GM21619 (cell line): ENCODE measurements around the gene ENDOU.

Experiments used
- ATAC-seq: cut with Tn5 transposase; IDR thresholded peaks from one replicate; pipeline ENCODE4 v1.9.1; 2021; ENCODE audit not compliant: unreplicated experiment

Gene ENDOU

GRCh38 chr12:47722136-47722834 is 3.0 kb downstream of the ENDOU start:
- no peak for ATAC-seq

- no peak for ATAC-seq
Measured at GRCh38 chr12:47721431-47721973, 3.8 kb downstream of the ENDOU start.

DNA sequence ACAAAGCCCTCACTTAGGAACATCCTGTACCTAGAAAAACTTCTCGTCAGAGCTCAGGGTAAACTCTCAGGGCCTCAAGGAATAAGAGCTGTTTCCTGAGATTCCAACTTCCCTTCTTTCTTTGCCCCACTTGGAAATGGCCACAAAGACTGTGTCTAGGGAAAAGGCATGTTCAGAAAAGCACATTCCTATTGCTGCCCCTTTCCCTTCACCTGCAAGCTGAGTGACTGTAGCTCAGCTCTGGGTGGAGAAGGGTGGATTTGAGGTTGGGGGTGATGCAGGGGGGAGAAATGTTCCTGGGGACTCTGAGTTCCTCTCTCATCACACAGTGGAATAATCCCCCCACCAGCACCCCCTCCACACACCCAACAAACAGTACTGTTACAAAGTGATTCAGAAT is 6.8 kb downstream of the ENDOU start:
- ATAC-seq, result no peak

DNA sequence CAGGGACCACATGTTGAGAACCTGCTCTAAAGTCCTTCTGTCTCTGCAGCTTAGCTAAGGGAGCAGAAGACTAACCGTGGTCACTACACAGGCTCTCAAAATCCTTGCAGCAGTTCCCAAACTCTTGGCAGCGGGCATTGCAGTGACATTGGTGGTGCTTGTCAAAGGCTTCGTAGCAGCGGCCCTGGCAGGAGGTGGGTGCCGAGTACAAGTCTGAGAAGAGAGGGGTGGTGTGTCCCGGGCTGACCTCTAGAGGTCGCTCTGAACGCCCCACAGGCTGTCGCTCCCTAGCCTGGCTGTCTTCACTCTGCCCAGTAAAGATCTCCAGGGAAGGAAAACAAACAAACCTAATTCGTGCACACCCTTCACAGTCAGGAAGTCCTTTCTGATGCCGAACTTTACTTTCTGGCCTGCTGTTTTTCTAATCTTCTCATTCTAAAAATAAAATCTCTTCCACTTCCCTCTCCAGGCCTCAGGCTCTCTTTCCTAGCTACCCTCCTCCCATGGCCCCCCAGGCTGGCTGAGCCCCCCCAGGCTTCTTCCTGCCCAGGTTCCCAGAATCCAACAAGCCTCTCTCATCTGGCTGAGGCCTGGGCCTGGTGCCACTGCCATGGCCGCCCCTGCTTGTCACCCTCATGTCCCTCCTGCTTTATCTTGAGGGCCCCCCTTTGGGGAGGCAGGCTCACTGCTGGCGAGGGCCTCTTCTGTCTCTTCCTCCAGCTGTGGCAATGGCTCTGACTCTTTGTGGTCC is 7.7 kb downstream of the ENDOU start:
- ATAC-seq, result no peak

DNA sequence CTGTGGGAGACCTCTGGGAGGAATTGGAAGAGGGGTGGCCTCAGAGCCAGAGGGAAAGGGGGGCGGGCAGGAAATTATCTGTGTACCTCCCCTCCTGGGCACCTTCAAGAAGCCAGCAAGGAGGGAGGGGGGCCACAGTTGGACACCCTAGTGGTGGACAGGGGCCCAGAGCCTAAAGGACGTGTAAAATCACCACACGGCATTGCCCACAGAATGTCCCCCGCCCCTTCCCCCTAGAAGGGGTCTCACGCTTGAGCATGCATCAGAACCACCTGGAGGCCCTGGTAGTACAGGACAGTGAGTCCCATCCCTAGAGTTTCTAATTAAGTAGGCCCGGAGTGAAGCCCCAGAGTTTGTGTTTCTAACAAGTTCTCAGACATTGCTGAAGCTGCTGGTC is 8.2 kb downstream of the ENDOU start:
- no peak for ATAC-seq

- ATAC-seq, result no peak
Measured at GRCh38 chr12:47715877-47716548, 9.3 kb downstream of the ENDOU start.

DNA sequence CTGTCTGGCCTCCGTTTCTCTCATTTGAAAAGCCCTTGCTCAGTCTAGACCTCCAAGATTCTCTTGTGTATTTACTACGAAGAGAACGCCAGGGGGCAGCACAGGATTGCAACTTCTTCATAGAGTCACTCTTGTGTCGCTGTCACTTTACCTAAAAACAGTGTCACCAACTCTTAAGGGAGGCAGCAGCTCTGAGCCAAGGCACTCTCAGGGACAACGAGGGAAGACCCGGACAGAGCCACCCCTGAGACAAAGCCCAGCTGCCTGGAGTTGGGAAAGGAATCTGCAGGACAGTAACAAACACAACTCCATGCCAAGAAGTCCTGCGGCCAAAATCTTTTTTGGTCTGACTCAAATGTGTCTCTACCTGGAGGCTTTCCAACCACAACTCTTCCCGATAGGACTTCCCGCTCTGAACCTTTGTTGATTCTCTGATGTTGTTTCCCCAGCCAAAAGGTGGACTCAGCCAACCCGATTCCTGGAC is 9.9 kb downstream of the ENDOU start:
- ATAC-seq, result peak; percentile 81

- no peak for ATAC-seq
Measured at GRCh38 chr12:47714826-47715386, 10.4 kb downstream of the ENDOU start.

DNA sequence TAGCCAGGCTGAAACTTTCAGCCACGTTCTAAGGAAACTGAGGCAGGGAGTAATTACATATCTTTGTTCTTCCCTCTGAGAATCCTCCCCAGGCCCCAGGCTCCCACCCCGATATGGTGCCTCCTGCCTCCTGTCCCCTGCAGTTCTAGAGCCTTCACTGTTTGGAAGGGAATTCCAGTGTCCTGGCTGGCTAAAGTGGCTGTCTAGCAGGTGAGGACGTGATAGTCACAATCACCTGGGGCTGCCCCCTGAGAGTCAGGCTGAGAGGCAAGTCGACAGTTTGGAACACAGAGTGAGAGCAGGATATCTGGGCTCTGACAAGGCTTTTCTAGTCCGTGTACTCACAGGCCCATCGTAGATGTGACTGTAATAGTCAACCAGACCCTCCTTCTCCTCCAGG is 13.1 kb downstream of the ENDOU start:
- no peak for ATAC-seq

- ATAC-seq, result no peak
Measured at GRCh38 chr12:47711448-47711847, 13.8 kb downstream of the ENDOU start.

DNA sequence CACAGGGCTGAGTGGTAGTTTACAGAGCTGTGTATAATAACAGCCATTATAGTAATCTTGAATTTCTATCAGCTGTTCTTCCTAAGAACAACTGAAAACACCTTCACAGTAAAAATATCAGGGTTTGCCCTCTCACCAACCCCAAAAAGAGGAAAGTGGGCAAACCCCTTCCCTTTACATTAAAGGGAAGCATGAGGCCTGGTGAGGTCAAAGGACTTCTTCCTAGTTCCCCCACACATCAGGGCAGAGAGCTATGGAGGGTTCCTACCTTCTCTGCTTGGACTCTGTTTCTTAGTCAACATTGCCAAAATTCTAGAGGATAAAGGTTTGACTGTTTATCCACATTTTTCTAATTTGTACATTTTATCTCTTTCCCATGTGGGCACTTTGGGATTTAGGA is 15.0 kb downstream of the ENDOU start:
- ATAC-seq, result no peak

DNA sequence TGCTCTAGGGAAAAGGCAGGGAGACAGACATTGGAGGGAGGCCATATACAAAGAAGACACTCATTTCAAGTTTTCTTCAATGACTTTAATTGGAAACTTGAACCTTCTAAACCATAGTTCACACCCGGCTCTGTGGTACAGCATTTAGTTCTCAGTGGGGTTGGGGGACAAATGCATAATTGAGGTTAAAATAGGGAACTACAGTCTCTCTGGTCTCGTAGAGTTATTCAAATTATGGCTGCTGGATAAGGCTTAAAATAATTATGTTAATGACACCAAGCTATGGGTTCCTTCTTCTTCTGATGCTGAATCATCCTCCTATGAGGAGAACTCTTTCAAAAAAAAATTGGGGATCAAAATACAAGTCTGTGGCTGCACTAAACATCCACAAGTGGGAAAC is 15.6 kb downstream of the ENDOU start:
- no peak for ATAC-seq

DNA sequence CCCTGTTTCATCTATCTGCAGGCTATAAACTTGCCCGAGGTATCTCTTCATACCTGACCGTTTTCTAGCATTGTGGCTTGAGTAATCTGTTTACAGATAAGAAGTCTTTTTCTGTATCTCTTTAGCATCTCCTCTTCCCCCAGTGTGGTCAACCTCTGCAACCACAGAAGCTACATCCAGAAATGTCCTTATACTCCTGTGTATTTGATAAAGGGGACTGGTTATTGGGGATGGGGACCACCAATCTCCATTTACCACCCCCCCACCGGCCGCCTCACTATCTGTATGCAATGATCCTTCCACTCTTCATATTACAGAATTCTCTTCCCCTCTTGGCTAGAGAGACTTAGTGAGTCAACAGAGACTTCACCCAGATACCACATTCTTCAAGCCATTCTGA is 16.1 kb downstream of the ENDOU start:
- ATAC-seq, result no peak

- ATAC-seq, result no peak
Measured at GRCh38 chr12:47707905-47708543, 17.3 kb downstream of the ENDOU start.

- no peak for ATAC-seq
Measured at GRCh38 chr12:47707355-47707754, 17.9 kb downstream of the ENDOU start.

- ATAC-seq, result peak; percentile 75
Measured at GRCh38 chr12:47705566-47706425, 19.5 kb downstream of the ENDOU start, which contains the start of gene RPAP3. Gene RPAP3 (minus strand): TSS chr12:47706030. CDS start chr12:47702840, 3,190 bp downstream.

DNA sequence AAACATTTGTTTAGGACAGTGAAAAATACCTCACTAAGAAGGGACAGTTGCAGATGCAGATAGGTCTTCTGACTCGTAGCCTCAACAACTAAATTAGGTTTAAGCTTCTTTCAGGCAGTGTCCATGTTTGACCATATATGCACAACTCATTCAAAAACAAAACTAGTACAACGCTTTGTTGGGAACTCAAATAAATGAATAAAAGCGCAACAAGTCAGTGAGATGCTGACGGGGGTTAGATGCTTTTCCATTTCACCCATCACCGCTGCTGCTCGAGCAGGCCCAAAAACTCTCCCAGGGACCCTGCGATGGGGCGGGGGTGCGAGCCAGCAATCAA is 20.1 kb downstream of the ENDOU start:
- no peak for ATAC-seq

- ATAC-seq, result no peak
Measured at GRCh38 chr12:47704719-47705118, 20.6 kb downstream of the ENDOU start.

DNA sequence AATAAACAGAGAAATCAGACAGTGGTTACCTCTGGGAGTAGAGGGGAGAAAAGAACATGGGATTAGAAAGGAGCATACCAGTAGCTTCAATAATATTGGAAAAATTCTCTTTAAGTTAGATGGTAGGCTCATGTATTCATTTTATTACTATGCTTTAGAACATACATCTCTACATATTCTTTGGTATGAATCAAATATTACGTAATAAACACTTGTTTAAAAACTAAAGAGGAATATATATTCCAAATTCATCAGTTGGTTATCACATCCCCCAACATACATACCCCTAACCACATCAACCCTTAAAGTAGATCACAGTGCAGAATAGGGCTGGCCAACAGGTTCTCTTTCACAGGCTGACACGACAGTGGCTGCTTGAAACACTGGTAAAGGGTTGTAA is 25.0 kb downstream of the ENDOU start:
- ATAC-seq, result no peak

DNA sequence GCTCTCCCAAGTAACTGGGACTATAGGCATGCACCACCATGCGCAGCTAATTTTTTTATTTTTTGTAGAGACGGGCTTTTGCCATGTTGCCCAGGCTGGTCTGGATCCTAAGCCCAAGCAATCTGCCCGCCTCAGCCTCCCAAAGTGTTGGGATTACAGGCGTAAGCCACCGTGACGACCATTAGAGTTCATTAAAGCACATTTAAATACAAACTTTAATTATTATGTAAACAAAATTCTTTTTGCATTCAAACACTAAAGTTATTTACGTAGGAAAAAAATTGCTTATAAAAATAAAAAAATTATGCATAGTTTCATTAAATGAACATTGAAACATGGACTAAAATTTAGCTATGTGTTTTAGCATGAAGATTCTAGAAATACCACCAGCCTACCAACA is 26.7 kb downstream of the ENDOU start:
- no peak for ATAC-seq
